OCI-LY1 (cell line): ENCODE results near the gene ZNF728.

Experiments used
- CTCF ChIP-seq: fragments of 200-600 bp; sonication (generic), shearing (Covaris generic); IDR thresholded peaks from 2 replicates; pipeline ENCODE4 v1.5.1; 2017; ENCODE audit warnings: mild to moderate bottlenecking, antibody characterized with exemption, low read length, moderate library complexity, mixed read lengths
- EZH2 ChIP-seq: fragments of 200-600 bp; sonication (generic), shearing (Covaris generic); IDR thresholded peaks from 2 replicates; pipeline ENCODE4 v1.8.0; 2017; ENCODE audit warnings: borderline replicate concordance, mixed run types, mild to moderate bottlenecking, antibody characterized with exemption, low read length, moderate library complexity, mixed read lengths

GRCh38 chr19:22976248-22976647 lies 26.7 kb downstream of the ZNF728 start:
- TF ChIP-seq CTCF (no peak), EZH2 (no peak)
